Prostate gland (tissue), 2 donors: ENCODE results near the gene CTNNA3. TPM values are rescaled to one million over a fixed set of nuclear protein-coding genes. Genes with fewer than 3 reads are reported as not detected.

ENCODE experiments used
- DNase-seq: peaks from one replicate; pipeline ENCODE4 v3.0.0-alpha.2; 2019; ENCODE audit warnings: low spot score
- H3K27ac ChIP-seq, 2 donors: fragments of 200-600 bp; sonication (generic); 2 replicates each; pipeline ENCODE4 v1.5.1; 2017 to 2019
- H3K27me3 ChIP-seq: fragments of 200-600 bp; sonication (generic); replicated peaks from 2 replicates; pipeline ENCODE4 v1.5.1; 2019; ENCODE audit not compliant: insufficient read depth
- H3K36me3 ChIP-seq, 2 donors: fragments of 200-600 bp; sonication (generic); 1 replicate in 1 of 2; 2 replicates in 1 of 2; pipeline versions ENCODE4 v1.5.1 to v1.8.1; 2017 to 2019
- H3K4me1 ChIP-seq: fragments of 200-600 bp; sonication (generic); replicated peaks from 2 replicates; pipeline ENCODE4 v1.5.1; 2019
- H3K4me3 ChIP-seq, 2 donors: fragments of 200-600 bp; sonication (generic); 2 replicates each; pipeline ENCODE4 v1.5.1; 2017 to 2019
- H3K9me3 ChIP-seq: fragments of 200-600 bp; sonication (generic); 2 replicates; pipeline ENCODE4 v1.5.1; 2017
- POLR2A ChIP-seq: fragments of 450-650 bp; IDR thresholded peaks from one replicate; pipeline ENCODE4 v1.6.1; 2016; ENCODE audit warnings: antibody characterized with exemption, mild to moderate bottlenecking
- POLR2AphosphoS5 ChIP-seq: sonication (generic); formaldehyde crosslinking; IDR thresholded peaks from one replicate; pipeline ENCODE4 v1.6.1; 2017; ENCODE audit warnings: antibody characterized with exemption
- WGBS: methylation state at CpG from one replicate; pipeline ENCODE4 v1.1.5; 2018; 5-methylcytosine and 5-hydroxymethylcytosine counted together
- intact Hi-C: fragments of 100-400 bp; cut with DNase I; formaldehyde crosslinking; loops from one replicate; pipeline ENCODE4 v1.14.2; 2022
- total RNA-seq, 2 donors: library from RNA; depleted of rRNA; stranded (reverse); fragments of >200 nt; gene quantifications; one replicate each; pipeline ENCODE4 v1.1.0, GENCODE V29; 2016
- TF ChIP-seq, protein P1 (sequence below), 4 experiments: fragments of 200-600 bp in 2 of 4; fragments of 450-650 bp in 2 of 4; sonication (generic) in 2 of 4; IDR thresholded peaks; 1 replicate in 3 of 4; 2 replicates in 1 of 4; pipeline ENCODE4 v1.5.1; 2016 to 2019; ENCODE audit warnings: antibody characterized with exemption in 4 of 4, mild to moderate bottlenecking in 2 of 4, moderate library complexity in 2 of 4

CTNNA3 gene
- total RNA-seq, 2 donors from 2014 or later, result 0.27 to 7.2 TPM

DNA sequence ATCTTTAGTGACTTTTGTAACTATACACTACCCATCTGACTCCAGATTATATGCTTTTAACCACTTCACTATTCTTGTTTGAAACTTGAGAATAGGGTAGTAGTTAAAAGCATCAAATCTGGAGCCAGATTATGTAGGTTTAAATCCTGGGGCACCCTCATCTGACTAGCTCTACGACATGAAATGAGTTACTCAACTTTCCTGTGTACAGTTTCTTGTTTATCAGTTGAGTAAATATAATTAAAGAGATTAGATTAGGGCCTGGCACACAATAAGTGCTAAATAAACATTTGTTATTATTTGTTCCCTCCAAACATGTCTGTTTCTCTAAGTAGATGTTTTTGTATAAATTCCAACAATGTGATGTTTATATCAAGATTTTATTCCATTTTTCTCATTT, 1255.4 kb downstream of the CTNNA3 start:
- Histone ChIP-seq H3K4me3 (no peak overlapping the region), H3K9me3 (no peaks in the 10 kb centered on the region), H3K4me1 (no peaks in the 10 kb centered on the region), H3K27me3 (no peaks in the 10 kb centered on the region), H3K27ac (no peak overlapping the region), H3K36me3 (no peaks in the 10 kb centered on the region)
- WGBS, result 40% methylated on average over 1 of the region's 1 CpG
- intact Hi-C loops, result no loop called here
- no peak for DNase-seq
- TF ChIP-seq POLR2A, result no peak
- TF ChIP-seq, protein P1, sequence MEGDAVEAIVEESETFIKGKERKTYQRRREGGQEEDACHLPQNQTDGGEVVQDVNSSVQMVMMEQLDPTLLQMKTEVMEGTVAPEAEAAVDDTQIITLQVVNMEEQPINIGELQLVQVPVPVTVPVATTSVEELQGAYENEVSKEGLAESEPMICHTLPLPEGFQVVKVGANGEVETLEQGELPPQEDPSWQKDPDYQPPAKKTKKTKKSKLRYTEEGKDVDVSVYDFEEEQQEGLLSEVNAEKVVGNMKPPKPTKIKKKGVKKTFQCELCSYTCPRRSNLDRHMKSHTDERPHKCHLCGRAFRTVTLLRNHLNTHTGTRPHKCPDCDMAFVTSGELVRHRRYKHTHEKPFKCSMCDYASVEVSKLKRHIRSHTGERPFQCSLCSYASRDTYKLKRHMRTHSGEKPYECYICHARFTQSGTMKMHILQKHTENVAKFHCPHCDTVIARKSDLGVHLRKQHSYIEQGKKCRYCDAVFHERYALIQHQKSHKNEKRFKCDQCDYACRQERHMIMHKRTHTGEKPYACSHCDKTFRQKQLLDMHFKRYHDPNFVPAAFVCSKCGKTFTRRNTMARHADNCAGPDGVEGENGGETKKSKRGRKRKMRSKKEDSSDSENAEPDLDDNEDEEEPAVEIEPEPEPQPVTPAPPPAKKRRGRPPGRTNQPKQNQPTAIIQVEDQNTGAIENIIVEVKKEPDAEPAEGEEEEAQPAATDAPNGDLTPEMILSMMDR (IDR thresholded peaks at IDR 0.05), result no peak
- TF ChIP-seq POLR2AphosphoS5, result no peak

DNA sequence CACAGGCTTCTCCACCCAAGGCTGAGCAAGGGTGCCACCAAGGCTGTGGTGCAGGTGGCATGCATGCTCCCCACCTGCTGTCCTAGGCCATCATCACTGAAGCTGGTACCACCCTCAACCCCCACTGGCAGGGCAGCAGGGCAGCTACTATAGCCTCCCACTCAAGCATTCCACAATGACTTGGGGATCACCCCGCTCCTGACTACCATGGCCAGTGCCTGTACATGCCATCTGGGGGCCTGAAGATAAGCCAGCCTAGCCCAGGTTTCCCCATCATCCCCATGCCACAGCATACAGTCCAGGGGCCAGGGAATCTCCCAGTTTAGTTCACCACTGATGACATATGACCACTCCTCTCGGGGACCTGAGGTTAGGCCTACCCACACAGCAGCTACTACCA, 1281.1 kb downstream of the CTNNA3 start:
- intact Hi-C loops, result no loop called here
- Histone ChIP-seq H3K9me3 (no peaks in the 10 kb centered on the region), H3K4me1 (no peaks in the 10 kb centered on the region), H3K27me3 (no peaks in the 10 kb centered on the region), H3K4me3 (no peak overlapping the region), H3K27ac (no peak overlapping the region), H3K36me3 (no peaks in the 10 kb centered on the region)
- DNase-seq, result no peak
- 92% methylated on average over 2 of the region's 2 CpGs for WGBS
- TF ChIP-seq POLR2A (no peak), POLR2AphosphoS5 (no peak)
- TF ChIP-seq, protein P1 (IDR thresholded peaks at IDR 0.05), result no peak

DNA sequence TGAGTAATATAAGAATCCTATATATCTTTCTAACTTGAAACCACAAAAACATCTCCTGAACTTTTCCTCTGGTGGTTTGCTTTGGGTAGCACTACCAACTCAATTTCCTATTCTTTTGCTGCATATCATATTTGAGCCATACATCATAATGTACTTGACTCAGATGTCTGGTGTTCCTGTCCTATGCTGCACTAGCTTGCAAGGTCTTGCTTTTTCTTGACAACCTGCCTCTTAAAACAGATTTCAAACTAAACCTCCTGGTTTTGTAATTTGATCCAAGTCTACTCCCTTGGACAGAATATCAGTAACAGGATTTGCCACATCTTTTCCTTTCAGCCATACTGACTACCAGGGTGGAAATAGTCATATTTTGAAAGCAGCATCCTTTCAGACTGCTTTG, 1290.4 kb downstream of the CTNNA3 start:
- Histone ChIP-seq H3K4me3 (no peak overlapping the region), H3K27me3 (no peaks in the 10 kb centered on the region), H3K36me3 (no peaks in the 10 kb centered on the region), H3K4me1 (no peaks in the 10 kb centered on the region), H3K27ac (no peak overlapping the region), H3K9me3 (no peaks in the 10 kb centered on the region)
- intact Hi-C loops, result no loop called here
- TF ChIP-seq, protein P1 (IDR thresholded peaks at IDR 0.05), result no peak
- no peak for TF ChIP-seq POLR2A
- TF ChIP-seq POLR2AphosphoS5, result no peak
- DNase-seq, result no peak

DNA sequence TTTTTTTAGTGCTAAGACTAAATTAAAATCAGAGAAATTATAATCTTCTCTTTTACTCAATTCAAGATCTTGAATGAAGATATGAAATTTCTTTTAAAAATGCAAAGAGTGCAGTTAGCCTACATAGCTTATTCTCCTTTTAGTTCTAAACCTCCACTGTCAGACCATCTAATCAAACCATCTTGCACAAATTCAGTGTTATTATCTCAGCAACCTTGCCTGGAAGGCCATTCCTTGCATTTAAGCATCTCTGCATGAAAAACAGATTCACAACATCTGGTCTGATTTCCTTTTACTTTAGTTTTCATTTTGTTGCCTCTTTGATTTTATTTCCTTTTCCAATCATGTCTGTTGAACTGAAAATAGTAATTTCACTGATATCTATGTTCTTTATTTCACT, 1297.3 kb downstream of the CTNNA3 start:
- intact Hi-C loops, result no loop called here
- Histone ChIP-seq H3K36me3 (no peaks in the 10 kb centered on the region), H3K9me3 (no peaks in the 10 kb centered on the region), H3K27me3 (no peaks in the 10 kb centered on the region), H3K27ac (no peak overlapping the region), H3K4me1 (no peaks in the 10 kb centered on the region), H3K4me3 (no peak overlapping the region)
- TF ChIP-seq POLR2AphosphoS5 (no peak), POLR2A (no peak)
- TF ChIP-seq, protein P1 (IDR thresholded peaks at IDR 0.05), result no peak
- DNase-seq, result no peak

DNA sequence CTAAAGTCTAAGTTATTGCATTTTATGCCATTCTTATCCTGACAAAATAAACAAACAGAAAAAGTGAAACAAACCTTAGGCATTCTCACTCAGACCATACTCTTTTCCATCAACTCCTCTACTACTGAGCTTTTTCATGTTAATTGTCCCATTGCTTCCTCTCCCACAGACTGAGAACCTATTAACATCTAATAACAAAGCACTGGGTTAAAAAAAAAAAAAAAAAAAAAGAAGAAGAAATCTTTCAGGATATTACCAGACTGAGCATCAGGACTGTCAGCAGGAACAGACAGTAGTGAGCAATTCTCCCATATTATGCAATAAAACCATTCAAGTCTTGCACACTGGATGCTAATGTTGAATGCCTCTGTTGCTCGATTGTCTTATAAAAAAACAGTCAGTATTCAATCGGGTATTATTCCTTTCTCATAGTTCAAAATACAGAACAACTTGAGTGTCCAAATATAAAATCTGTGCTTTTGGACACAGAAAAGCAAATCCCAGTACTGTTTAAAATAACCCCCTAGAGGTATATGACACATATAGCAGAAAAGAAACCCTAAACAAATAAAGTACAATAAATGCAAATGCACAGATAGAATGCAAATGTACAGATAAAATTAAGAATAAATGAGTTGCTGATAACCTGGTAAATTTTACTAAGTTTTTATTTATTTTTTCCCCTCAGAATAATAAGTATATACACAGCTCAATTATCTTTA, 1301.5 kb downstream of the CTNNA3 start:
- 85% methylated on average over 2 of the region's 2 CpGs for WGBS
- no peak for DNase-seq
- Histone ChIP-seq H3K27ac (no peak overlapping the region), H3K4me3 (no peak overlapping the region), H3K9me3 (no peaks in the 10 kb centered on the region), H3K4me1 (no peaks in the 10 kb centered on the region), H3K36me3 (no peaks in the 10 kb centered on the region), H3K27me3 (no peaks in the 10 kb centered on the region)
- intact Hi-C loops, result no loop called here
- no peak for TF ChIP-seq POLR2AphosphoS5
- TF ChIP-seq, protein P1 (IDR thresholded peaks at IDR 0.05), result no peak
- TF ChIP-seq POLR2A, result no peak
